Neural progenitor cell (in vitro differentiated cells): ENCODE measurements around the gene HOXC4. TPM values are rescaled to one million over a fixed set of nuclear protein-coding genes. Genes with fewer than 3 reads are reported as not detected.

ENCODE experiments used
- DNase-seq: peaks from one replicate; pipeline ENCODE4 v3.0.0-alpha.2; 2016; ENCODE audit warnings: low spot score
- H2AFZ ChIP-seq: fragments of 200-600 bp; sonication (generic); replicated peaks from 2 replicates; pipeline ENCODE4 v1.6.1; 2016; ENCODE audit warnings: antibody characterized with exemption
- H3F3A ChIP-seq: fragments of 200-600 bp; sonication (generic); 2 replicates; pipeline ENCODE4 v1.6.1; 2016; ENCODE audit warnings: antibody characterized with exemption, low read depth
- H3K27ac ChIP-seq: fragments of 200-600 bp; sonication (generic); 2 replicates; pipeline ENCODE4 v1.5.1; 2016; ENCODE audit warnings: mild to moderate bottlenecking
- H3K27me3 ChIP-seq: fragments of 200-600 bp; sonication (generic); 2 replicates; pipeline ENCODE4 v1.6.1; 2016; ENCODE audit warnings: mild to moderate bottlenecking, moderate library complexity
- H3K36me3 ChIP-seq: fragments of 200-600 bp; sonication (generic); 2 replicates; pipeline ENCODE4 v1.5.1; 2016
- H3K4me1 ChIP-seq: fragments of 200-600 bp; sonication (generic); 2 replicates; pipeline ENCODE4 v1.6.1; 2016; ENCODE audit warnings: mixed run types
- H3K4me2 ChIP-seq: fragments of 200-600 bp; sonication (generic); 2 replicates; pipeline ENCODE4 v1.6.1; 2016
- H3K4me3 ChIP-seq: fragments of 200-600 bp; sonication (generic); 2 replicates; pipeline ENCODE4 v1.5.1; 2016
- H3K79me2 ChIP-seq: fragments of 200-600 bp; sonication (generic); 2 replicates; pipeline ENCODE4 v1.6.1; 2016; ENCODE audit warnings: low read depth
- H3K9ac ChIP-seq: fragments of 200-600 bp; sonication (generic); 2 replicates; pipeline ENCODE4 v1.6.1; 2016
- H3K9me3 ChIP-seq: fragments of 200-600 bp; sonication (generic); 2 replicates; pipeline ENCODE4 v1.5.1; 2016; ENCODE audit warnings: low read depth
- H4K20me1 ChIP-seq: fragments of 200-600 bp; sonication (generic); 2 replicates; pipeline ENCODE4 v1.6.1; 2016; ENCODE audit warnings: low read depth
- H3K27ac Mint-ChIP-seq: 3 replicates; pipeline ENCODE4 v1.8.0; 2021; ENCODE audit warnings: mixed read lengths
- H3K27me3 Mint-ChIP-seq: 2 replicates; pipeline ENCODE4 v1.8.0; 2022; ENCODE audit warnings: low read depth, mild to moderate bottlenecking, inconsistent platforms, moderate library complexity, mixed read lengths; ENCODE audit not compliant: insufficient read depth
- H3K36me3 Mint-ChIP-seq: 3 replicates; pipeline ENCODE4 v1.8.0; 2021; ENCODE audit warnings: mixed read lengths
- H3K4me1 Mint-ChIP-seq: 3 replicates; pipeline ENCODE4 v1.8.0; 2021; ENCODE audit warnings: mixed read lengths
- H3K4me3 Mint-ChIP-seq: 3 replicates; pipeline ENCODE4 v1.8.0; 2021; ENCODE audit warnings: mild to moderate bottlenecking, moderate library complexity, mixed read lengths
- H3K9me3 Mint-ChIP-seq: 3 replicates; pipeline ENCODE4 v1.8.0; 2020; ENCODE audit warnings: mixed read lengths
- CTCF ChIP-seq: fragments of 200-600 bp; sonication (generic); IDR thresholded peaks from 2 replicates; pipeline ENCODE4 v1.5.1; 2017; ENCODE audit warnings: antibody characterized with exemption, mild to moderate bottlenecking
- EZH2 ChIP-seq: fragments of 200-600 bp; sonication (generic); IDR thresholded peaks from 2 replicates; pipeline ENCODE4 v1.6.1; 2017; ENCODE audit warnings: antibody characterized with exemption, mild to moderate bottlenecking, moderate library complexity
- EZH2phosphoT487 ChIP-seq: fragments of 200-600 bp; sonication (generic); IDR thresholded peaks from 2 replicates; pipeline ENCODE4 v1.6.1; 2017; ENCODE audit warnings: antibody characterized with exemption
- total RNA-seq: library from RNA; depleted of rRNA; stranded (reverse); fragments of >200 nt; gene quantifications from 2 replicates; pipeline ENCODE4 v1.2.3, GENCODE V29; 2015; ENCODE audit warnings: low replicate concordance

HOXC4 gene
- total RNA-seq, 1 donor from 2014 or later: not detected

GRCh38 chr12:54012631-54013409 lies 40.8 kb upstream of the HOXC4 start:
- Mint-ChIP-seq H3K9me3 (peaks cover 8% of the 10 kb centered on the region), H3K36me3 (no peaks in the 10 kb centered on the region), H3K27me3 (peaks cover 93% of the 10 kb centered on the region), H3K4me3 (no peak overlapping the region), H3K27ac (no peak overlapping the region), H3K4me1 (no peaks in the 10 kb centered on the region)
- no peaks in the 10 kb centered on the region for H3K4me1 ChIP-seq
- H3K36me3 ChIP-seq: no peaks in the 10 kb centered on the region
- no peak overlapping the region for H3K4me2 ChIP-seq
- H3K9me3 ChIP-seq: no peaks in the 10 kb centered on the region
- H4K20me1 ChIP-seq: peaks cover 80% of the 10 kb centered on the region
- H2AFZ ChIP-seq: no peak overlapping the region
- no peak overlapping the region for H3K4me3 ChIP-seq
- H3K27ac ChIP-seq: no peak overlapping the region
- DNase-seq: no peak
- no peak overlapping the region for H3K9ac ChIP-seq
- TF ChIP-seq CTCF (peak; percentile 8), EZH2 (peak; percentile 73), EZH2phosphoT487 (peak; percentile 10)
- H3F3A ChIP-seq: peaks cover 3% of the 10 kb centered on the region
- no peaks in the 10 kb centered on the region for H3K79me2 ChIP-seq
- peaks cover 100% of the 10 kb centered on the region for H3K27me3 ChIP-seq

GRCh38 chr12:54014377-54015017 lies 39.1 kb upstream of the HOXC4 start:
- Mint-ChIP-seq H3K4me3 (no peak overlapping the region), H3K36me3 (no peaks in the 10 kb centered on the region), H3K27ac (no peak overlapping the region), H3K27me3 (peaks cover 88% of the 10 kb centered on the region), H3K9me3 (peaks cover 8% of the 10 kb centered on the region), H3K4me1 (no peaks in the 10 kb centered on the region)
- H2AFZ ChIP-seq: no peak overlapping the region
- no peaks in the 10 kb centered on the region for H3K9me3 ChIP-seq
- H3K4me3 ChIP-seq: no peak overlapping the region
- H3K27me3 ChIP-seq: peaks cover 100% of the 10 kb centered on the region
- no peak overlapping the region for H3K4me2 ChIP-seq
- no peak overlapping the region for H3K9ac ChIP-seq
- TF ChIP-seq CTCF (no peak), EZH2 (peak; percentile 98), EZH2phosphoT487 (peak; percentile 98)
- peaks cover 79% of the 10 kb centered on the region for H4K20me1 ChIP-seq
- peaks cover 3% of the 10 kb centered on the region for H3F3A ChIP-seq
- H3K27ac ChIP-seq: no peak overlapping the region
- H3K4me1 ChIP-seq: no peaks in the 10 kb centered on the region
- no peaks in the 10 kb centered on the region for H3K36me3 ChIP-seq
- DNase-seq: no peak
- H3K79me2 ChIP-seq: no peaks in the 10 kb centered on the region

GRCh38 chr12:54015018-54015931 lies 38.4 kb upstream of the HOXC4 start:
- H4K20me1 ChIP-seq: peaks cover 79% of the 10 kb centered on the region
- no peaks in the 10 kb centered on the region for H3K9me3 ChIP-seq
- no peak overlapping the region for H3K9ac ChIP-seq
- no peak overlapping the region for H3K4me2 ChIP-seq
- peaks cover 100% of the 10 kb centered on the region for H3K27me3 ChIP-seq
- H3K79me2 ChIP-seq: no peaks in the 10 kb centered on the region
- H3K27ac ChIP-seq: no peak overlapping the region
- no peak overlapping the region for H3K27ac Mint-ChIP-seq
- H3K4me3 ChIP-seq: no peak overlapping the region
- no peak overlapping the region for H2AFZ ChIP-seq
- peaks cover 3% of the 10 kb centered on the region for H3F3A ChIP-seq
- no peak for DNase-seq
- H3K36me3 Mint-ChIP-seq: no peaks in the 10 kb centered on the region
- no peak overlapping the region for H3K4me3 Mint-ChIP-seq
- no peaks in the 10 kb centered on the region for H3K36me3 ChIP-seq
- no peaks in the 10 kb centered on the region for H3K4me1 ChIP-seq
- H3K9me3 Mint-ChIP-seq: peaks cover 7% of the 10 kb centered on the region
- H3K4me1 Mint-ChIP-seq: no peaks in the 10 kb centered on the region
- peak; percentile 64 for TF ChIP-seq EZH2phosphoT487
- TF ChIP-seq EZH2: peak; percentile 84
- TF ChIP-seq CTCF: no peak
- H3K27me3 Mint-ChIP-seq: peaks cover 89% of the 10 kb centered on the region
